ENCODE results near the gene CCNB1IP1.
"Not testable (repeated sequence)": the region's sequence is repeated elsewhere in the genome, so short reads cannot be mapped to it uniquely, and the experiment has no call there.

Gene CCNB1IP1

DNA sequence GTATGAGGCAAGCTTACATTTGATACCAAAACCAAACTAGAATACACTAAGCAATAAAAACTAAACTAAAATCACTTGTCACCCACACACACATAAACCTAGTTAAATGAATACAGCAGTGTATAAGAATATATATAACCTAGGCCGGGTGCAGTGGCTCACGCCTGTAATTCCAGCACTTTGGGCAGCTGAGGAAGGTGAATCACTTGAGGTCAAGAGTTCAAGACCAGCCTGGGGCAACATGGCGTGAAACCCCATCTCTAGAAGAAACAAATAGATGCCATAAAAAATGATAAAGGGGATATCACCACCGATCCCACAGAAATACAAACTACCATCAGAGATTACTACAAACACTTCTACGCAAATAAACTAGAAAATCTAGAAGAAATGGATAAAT lies 68.7 kb downstream of the CCNB1IP1 start:
- H3K9ac ChIP-seq (ENCODE audit: low read length in 5 of 5); H3K9me3 ChIP-seq (ENCODE audit: control insufficient read depth in 5 of 5, low read length in 5 of 5); H3K36me3 ChIP-seq (ENCODE audit: control insufficient read depth in 5 of 5, insufficient read depth in 5 of 5, low read length in 5 of 5); H3K4me3 ChIP-seq (ENCODE audit: low read depth in 1 of 5, low read length in 5 of 5); H3K27ac ChIP-seq (ENCODE audit: low read depth, low read length); H3K27me3 ChIP-seq (ENCODE audit: control insufficient read depth in 5 of 5, insufficient read depth in 4 of 5, low read length in 5 of 5); H3K4me1 ChIP-seq (ENCODE audit: control insufficient read depth in 5 of 5, insufficient read depth in 5 of 5, low read length in 5 of 5): not testable (repeated sequence)

DNA sequence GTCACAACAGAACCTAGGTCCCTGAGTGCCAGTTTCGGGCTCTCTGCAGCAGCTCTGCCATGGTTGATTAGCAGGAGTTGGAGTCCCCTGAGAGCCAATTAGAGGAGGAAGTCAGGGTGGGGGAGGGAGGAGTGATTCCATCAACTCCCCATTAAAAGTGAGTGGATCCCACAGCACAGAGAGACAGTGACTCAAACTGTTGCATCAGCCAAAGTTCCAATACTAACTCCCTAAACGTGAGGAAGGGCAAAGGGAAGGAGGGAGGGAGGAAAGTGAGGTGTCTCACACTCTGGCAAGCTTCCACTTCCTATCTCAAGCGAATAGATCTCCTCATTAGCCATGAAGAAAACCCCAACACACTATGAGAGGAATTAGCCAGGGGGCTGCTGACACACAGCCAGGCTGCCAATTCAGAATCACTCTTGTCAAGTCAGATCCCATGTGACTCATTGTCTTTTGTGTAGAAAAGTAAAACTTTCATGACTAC lies 70.4 kb downstream of the CCNB1IP1 start:
- no peak overlapping the region for H3K4me3 ChIP-seq (ENCODE audit: low read depth in 1 of 5, low read length in 5 of 5)
- H3K4me1 ChIP-seq (ENCODE audit: control insufficient read depth in 5 of 5, insufficient read depth in 5 of 5, low read length in 5 of 5), result no peaks in the 10 kb centered on the region
- no peaks in the 10 kb centered on the region for H3K9me3 ChIP-seq (ENCODE audit: control insufficient read depth in 5 of 5, low read length in 5 of 5)
- H3K9ac ChIP-seq (ENCODE audit: low read length in 5 of 5), result no peak overlapping the region
- no peak overlapping the region for H3K27ac ChIP-seq (ENCODE audit: low read depth, low read length)
- no peaks in the 10 kb centered on the region for H3K27me3 ChIP-seq (ENCODE audit: control insufficient read depth in 5 of 5, insufficient read depth in 4 of 5, low read length in 5 of 5)
- no peaks in the 10 kb centered on the region for H3K36me3 ChIP-seq (ENCODE audit: control insufficient read depth in 5 of 5, insufficient read depth in 5 of 5, low read length in 5 of 5)
